HEK293 (cell line): Measurements from ENCODE around the gene PLXNA3.

Experiments
- BCL11B ChIP-seq: fragments of 450-650 bp; formaldehyde crosslinking; IDR thresholded peaks from 2 replicates; pipeline ENCODE4 v1.5.1; 2016; ENCODE audit warnings: low read depth, missing biosample characterization, missing genetic modification characterization
- KLF10 ChIP-seq: fragments of 450-650 bp; IDR thresholded peaks from 2 replicates; pipeline ENCODE4 v1.5.1; 2018; ENCODE audit warnings: missing biosample characterization, mild to moderate bottlenecking, missing genetic modification characterization
- KLF16 ChIP-seq: fragments of 450-650 bp; formaldehyde crosslinking; IDR thresholded peaks from 2 replicates; pipeline ENCODE4 v1.5.1; 2017; ENCODE audit warnings: missing biosample characterization, missing genetic modification characterization
- OVOL3 ChIP-seq: fragments of 450-650 bp; formaldehyde crosslinking; IDR thresholded peaks from 2 replicates; pipeline ENCODE4 v1.5.1; 2016; ENCODE audit warnings: missing biosample characterization, missing genetic modification characterization
- SP7 ChIP-seq: fragments of 450-650 bp; formaldehyde crosslinking; IDR thresholded peaks from 2 replicates; pipeline ENCODE4 v1.5.1; 2016; ENCODE audit warnings: missing biosample characterization, missing genetic modification characterization
- WT1 ChIP-seq: fragments of 450-650 bp; formaldehyde crosslinking; IDR thresholded peaks from 2 replicates; pipeline ENCODE4 v1.5.1; 2016; ENCODE audit warnings: missing biosample characterization, missing genetic modification characterization
- ZBTB17 ChIP-seq: fragments of 450-650 bp; formaldehyde crosslinking; IDR thresholded peaks from 2 replicates; pipeline ENCODE4 v1.5.1; 2016; ENCODE audit warnings: missing biosample characterization, missing genetic modification characterization
- ZIC2 ChIP-seq: fragments of 450-650 bp; formaldehyde crosslinking; IDR thresholded peaks from 2 replicates; pipeline ENCODE4 v1.5.1; 2016; ENCODE audit warnings: missing biosample characterization, missing genetic modification characterization
- ZNF174 ChIP-seq: fragments of 450-650 bp; formaldehyde crosslinking; IDR thresholded peaks from 2 replicates; pipeline ENCODE4 v1.5.0; 2017; ENCODE audit warnings: missing biosample characterization, mild to moderate bottlenecking, missing genetic modification characterization
- ZNF19 ChIP-seq: fragments of 450-650 bp; formaldehyde crosslinking; IDR thresholded peaks from 2 replicates; pipeline ENCODE4; 2016; ENCODE audit warnings: missing biosample characterization, missing genetic modification characterization, low read depth
- ZNF302 ChIP-seq: fragments of 450-650 bp; formaldehyde crosslinking; IDR thresholded peaks from 2 replicates; pipeline ENCODE4 v1.5.1; 2016; ENCODE audit warnings: missing biosample characterization, missing genetic modification characterization, low read depth
- ZNF335 ChIP-seq: fragments of 450-650 bp; formaldehyde crosslinking; conservative IDR thresholded peaks from 2 replicates; pipeline ENCODE4 v1.5.1; 2016; ENCODE audit warnings: missing biosample characterization, missing genetic modification characterization
- ZNF366 ChIP-seq: fragments of 450-650 bp; formaldehyde crosslinking; conservative IDR thresholded peaks from 2 replicates; pipeline ENCODE4 v1.5.1; 2016; ENCODE audit warnings: missing biosample characterization, missing genetic modification characterization
- ZNF423 ChIP-seq: fragments of 450-650 bp; formaldehyde crosslinking; IDR thresholded peaks from 2 replicates; pipeline ENCODE4 v1.5.1; 2016; ENCODE audit warnings: missing biosample characterization, missing genetic modification characterization
- ZNF501 ChIP-seq: fragments of 450-650 bp; formaldehyde crosslinking; IDR thresholded peaks from 2 replicates; pipeline ENCODE4 v1.5.1; 2016; ENCODE audit warnings: missing biosample characterization, missing genetic modification characterization
- ZNF514 ChIP-seq: fragments of 450-650 bp; formaldehyde crosslinking; IDR thresholded peaks from 2 replicates; pipeline ENCODE4 v1.5.1; 2016; ENCODE audit warnings: missing biosample characterization, missing genetic modification characterization
- ZNF530 ChIP-seq: fragments of 450-650 bp; formaldehyde crosslinking; IDR thresholded peaks from 2 replicates; pipeline ENCODE4 v1.5.1; 2016; ENCODE audit warnings: low read depth, missing biosample characterization, missing genetic modification characterization
- ZNF555 ChIP-seq: fragments of 450-650 bp; formaldehyde crosslinking; conservative IDR thresholded peaks from 2 replicates; pipeline ENCODE4 v1.5.1; 2017; ENCODE audit warnings: missing biosample characterization, mild to moderate bottlenecking, missing genetic modification characterization, inconsistent platforms
- ZNF560 ChIP-seq: fragments of 450-650 bp; formaldehyde crosslinking; IDR thresholded peaks from 2 replicates; pipeline ENCODE4 v1.5.1; 2017; ENCODE audit warnings: missing biosample characterization, missing genetic modification characterization, borderline replicate concordance
- ZNF600 ChIP-seq: fragments of 450-650 bp; formaldehyde crosslinking; IDR thresholded peaks from 2 replicates; pipeline ENCODE4 v1.5.1; 2016; ENCODE audit warnings: missing biosample characterization, missing genetic modification characterization
- ZNF843 ChIP-seq: fragments of 450-650 bp; formaldehyde crosslinking; IDR thresholded peaks from 2 replicates; pipeline ENCODE4 v1.5.1; 2016; ENCODE audit warnings: missing biosample characterization, missing genetic modification characterization
- TF ChIP-seq, protein P1 (sequence below): fragments of 450-650 bp; formaldehyde crosslinking; IDR thresholded peaks from 2 replicates; pipeline ENCODE4 v1.5.1; 2016; ENCODE audit warnings: missing biosample characterization, missing genetic modification characterization
- TF ChIP-seq, protein P2 (sequence below): fragments of 450-650 bp; formaldehyde crosslinking; IDR thresholded peaks from 2 replicates; pipeline ENCODE4 v1.5.1; 2016; ENCODE audit warnings: missing biosample characterization, missing genetic modification characterization
- TF ChIP-seq, protein P3 (sequence below): fragments of 450-650 bp; formaldehyde crosslinking; optimal IDR thresholded peaks from 2 replicates; pipeline ENCODE3; 2016; ENCODE audit warnings: missing biosample characterization, mild to moderate bottlenecking, missing genetic modification characterization
- TF ChIP-seq, protein P4 (sequence below): fragments of 450-650 bp; formaldehyde crosslinking; IDR thresholded peaks from 2 replicates; pipeline ENCODE4 v1.5.1; 2016; ENCODE audit warnings: missing biosample characterization, missing genetic modification characterization
- TF ChIP-seq, protein P5 (sequence below): fragments of 450-650 bp; formaldehyde crosslinking; IDR thresholded peaks from 2 replicates; pipeline ENCODE4 v1.5.1; 2016; ENCODE audit warnings: missing biosample characterization, missing genetic modification characterization
- TF ChIP-seq, protein P6 (sequence below): fragments of 450-650 bp; formaldehyde crosslinking; IDR thresholded peaks from 2 replicates; pipeline ENCODE4 v1.5.1; 2016; ENCODE audit warnings: missing biosample characterization, missing genetic modification characterization

Gene PLXNA3

DNA sequence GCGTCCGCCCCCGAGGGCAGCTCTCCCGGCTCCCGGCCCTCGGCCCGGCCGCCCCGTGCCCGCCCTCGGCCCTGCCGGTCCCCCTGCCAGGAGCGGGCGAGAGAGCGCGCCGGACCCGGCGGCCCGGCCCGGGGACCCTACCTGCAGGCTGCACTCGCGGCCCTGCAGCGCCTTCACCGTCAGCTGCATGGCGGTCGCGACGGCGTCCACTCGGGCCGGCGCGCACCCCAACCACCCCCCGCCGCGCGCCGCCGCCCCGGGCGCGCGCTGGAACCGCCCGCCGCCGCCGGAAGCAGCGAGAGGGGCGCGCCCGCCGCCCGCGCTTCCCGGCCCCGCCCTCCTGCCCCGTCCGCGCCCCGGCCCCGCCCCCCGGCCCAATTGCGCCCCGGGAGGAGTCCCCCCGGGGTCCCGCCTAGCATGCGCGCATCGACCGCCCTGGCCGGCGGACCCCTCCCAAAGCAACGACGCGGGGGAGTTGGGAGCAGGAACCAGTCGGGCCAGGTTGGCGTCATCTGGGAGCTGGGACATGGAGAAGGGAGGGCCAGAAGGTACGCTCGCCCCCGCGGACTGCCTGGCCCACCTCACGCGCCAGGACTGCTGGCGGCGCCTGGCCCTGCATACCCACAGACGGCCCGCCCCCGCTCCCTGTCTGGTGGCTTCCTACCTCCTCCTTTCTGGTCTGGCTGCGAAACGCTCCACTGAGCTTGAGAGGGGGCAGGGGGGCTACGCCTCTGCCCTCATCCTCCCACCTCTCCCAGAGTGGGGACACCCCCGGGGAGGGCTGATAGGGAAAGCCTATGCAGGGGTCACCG is 28.5 kb downstream of the PLXNA3 start, which contains the start of gene UBL4A (continued):
- TF ChIP-seq, protein P1, sequence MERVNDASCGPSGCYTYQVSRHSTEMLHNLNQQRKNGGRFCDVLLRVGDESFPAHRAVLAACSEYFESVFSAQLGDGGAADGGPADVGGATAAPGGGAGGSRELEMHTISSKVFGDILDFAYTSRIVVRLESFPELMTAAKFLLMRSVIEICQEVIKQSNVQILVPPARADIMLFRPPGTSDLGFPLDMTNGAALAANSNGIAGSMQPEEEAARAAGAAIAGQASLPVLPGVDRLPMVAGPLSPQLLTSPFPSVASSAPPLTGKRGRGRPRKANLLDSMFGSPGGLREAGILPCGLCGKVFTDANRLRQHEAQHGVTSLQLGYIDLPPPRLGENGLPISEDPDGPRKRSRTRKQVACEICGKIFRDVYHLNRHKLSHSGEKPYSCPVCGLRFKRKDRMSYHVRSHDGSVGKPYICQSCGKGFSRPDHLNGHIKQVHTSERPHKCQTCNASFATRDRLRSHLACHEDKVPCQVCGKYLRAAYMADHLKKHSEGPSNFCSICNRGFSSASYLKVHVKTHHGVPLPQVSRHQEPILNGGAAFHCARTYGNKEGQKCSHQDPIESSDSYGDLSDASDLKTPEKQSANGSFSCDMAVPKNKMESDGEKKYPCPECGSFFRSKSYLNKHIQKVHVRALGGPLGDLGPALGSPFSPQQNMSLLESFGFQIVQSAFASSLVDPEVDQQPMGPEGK = peak; percentile 88
- TF ChIP-seq OVOL3 = no peak
- TF ChIP-seq ZNF843 = no peak
- TF ChIP-seq KLF16 (tag by site-specific recombination) = peak; percentile 60; the same call in 1 of the 2 replicates
- TF ChIP-seq ZNF555 = no peak
- TF ChIP-seq SP7 (tag by site-specific recombination) = peak; percentile 71
- TF ChIP-seq ZNF174 (tag by site-specific recombination) = no peak
- TF ChIP-seq, protein P2, sequence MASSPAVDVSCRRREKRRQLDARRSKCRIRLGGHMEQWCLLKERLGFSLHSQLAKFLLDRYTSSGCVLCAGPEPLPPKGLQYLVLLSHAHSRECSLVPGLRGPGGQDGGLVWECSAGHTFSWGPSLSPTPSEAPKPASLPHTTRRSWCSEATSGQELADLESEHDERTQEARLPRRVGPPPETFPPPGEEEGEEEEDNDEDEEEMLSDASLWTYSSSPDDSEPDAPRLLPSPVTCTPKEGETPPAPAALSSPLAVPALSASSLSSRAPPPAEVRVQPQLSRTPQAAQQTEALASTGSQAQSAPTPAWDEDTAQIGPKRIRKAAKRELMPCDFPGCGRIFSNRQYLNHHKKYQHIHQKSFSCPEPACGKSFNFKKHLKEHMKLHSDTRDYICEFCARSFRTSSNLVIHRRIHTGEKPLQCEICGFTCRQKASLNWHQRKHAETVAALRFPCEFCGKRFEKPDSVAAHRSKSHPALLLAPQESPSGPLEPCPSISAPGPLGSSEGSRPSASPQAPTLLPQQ (tag by site-specific recombination) = peak; percentile 51; the same call in 1 of the 2 replicates
- TF ChIP-seq ZNF19 = no peak
- TF ChIP-seq ZNF530 (tag by site-specific recombination) = no peak
- TF ChIP-seq ZNF423 (tag by site-specific recombination) = peak; percentile 45; the same call in 1 of the 2 replicates
- TF ChIP-seq, protein P3, sequence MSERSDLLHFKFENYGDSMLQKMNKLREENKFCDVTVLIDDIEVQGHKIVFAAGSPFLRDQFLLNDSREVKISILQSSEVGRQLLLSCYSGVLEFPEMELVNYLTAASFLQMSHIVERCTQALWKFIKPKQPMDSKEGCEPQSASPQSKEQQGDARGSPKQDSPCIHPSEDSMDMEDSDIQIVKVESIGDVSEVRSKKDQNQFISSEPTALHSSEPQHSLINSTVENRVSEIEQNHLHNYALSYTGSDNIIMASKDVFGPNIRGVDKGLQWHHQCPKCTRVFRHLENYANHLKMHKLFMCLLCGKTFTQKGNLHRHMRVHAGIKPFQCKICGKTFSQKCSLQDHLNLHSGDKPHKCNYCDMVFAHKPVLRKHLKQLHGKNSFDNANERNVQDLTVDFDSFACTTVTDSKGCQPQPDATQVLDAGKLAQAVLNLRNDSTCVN (tag by site-specific recombination) = peak; percentile 71
- TF ChIP-seq ZNF600 = peak; percentile 40; the same call in 1 of the 2 replicates
- 0 out of 2 replicates have a peak, but pooled peaks have one; percentile 29 for TF ChIP-seq ZNF501 (tag by site-specific recombination)
- peak; percentile 71 for TF ChIP-seq ZIC2 (tag by site-specific recombination)
- TF ChIP-seq ZBTB17 = peak; percentile 54; the same call in 1 of the 2 replicates
- TF ChIP-seq, protein P4, sequence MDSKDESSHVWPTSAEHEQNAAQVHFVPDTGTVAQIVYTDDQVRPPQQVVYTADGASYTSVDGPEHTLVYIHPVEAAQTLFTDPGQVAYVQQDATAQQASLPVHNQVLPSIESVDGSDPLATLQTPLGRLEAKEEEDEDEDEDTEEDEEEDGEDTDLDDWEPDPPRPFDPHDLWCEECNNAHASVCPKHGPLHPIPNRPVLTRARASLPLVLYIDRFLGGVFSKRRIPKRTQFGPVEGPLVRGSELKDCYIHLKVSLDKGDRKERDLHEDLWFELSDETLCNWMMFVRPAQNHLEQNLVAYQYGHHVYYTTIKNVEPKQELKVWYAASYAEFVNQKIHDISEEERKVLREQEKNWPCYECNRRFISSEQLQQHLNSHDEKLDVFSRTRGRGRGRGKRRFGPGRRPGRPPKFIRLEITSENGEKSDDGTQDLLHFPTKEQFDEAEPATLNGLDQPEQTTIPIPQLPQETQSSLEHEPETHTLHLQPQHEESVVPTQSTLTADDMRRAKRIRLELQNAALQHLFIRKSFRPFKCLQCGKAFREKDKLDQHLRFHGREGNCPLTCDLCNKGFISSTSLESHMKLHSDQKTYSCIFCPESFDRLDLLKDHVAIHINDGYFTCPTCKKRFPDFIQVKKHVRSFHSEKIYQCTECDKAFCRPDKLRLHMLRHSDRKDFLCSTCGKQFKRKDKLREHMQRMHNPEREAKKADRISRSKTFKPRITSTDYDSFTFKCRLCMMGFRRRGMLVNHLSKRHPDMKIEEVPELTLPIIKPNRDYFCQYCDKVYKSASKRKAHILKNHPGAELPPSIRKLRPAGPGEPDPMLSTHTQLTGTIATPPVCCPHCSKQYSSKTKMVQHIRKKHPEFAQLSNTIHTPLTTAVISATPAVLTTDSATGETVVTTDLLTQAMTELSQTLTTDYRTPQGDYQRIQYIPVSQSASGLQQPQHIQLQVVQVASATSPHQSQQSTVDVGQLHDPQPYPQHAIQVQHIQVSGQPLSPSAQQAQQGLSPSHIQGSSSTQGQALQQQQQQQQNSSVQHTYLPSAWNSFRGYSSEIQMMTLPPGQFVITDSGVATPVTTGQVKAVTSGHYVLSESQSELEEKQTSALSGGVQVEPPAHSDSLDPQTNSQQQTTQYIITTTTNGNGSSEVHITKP (tag by site-specific recombination) = peak; percentile 96
- TF ChIP-seq, protein P5, sequence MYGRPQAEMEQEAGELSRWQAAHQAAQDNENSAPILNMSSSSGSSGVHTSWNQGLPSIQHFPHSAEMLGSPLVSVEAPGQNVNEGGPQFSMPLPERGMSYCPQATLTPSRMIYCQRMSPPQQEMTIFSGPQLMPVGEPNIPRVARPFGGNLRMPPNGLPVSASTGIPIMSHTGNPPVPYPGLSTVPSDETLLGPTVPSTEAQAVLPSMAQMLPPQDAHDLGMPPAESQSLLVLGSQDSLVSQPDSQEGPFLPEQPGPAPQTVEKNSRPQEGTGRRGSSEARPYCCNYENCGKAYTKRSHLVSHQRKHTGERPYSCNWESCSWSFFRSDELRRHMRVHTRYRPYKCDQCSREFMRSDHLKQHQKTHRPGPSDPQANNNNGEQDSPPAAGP (tag by site-specific recombination) = peak; percentile 83
- no peak for TF ChIP-seq ZNF560 (tag by site-specific recombination)
- TF ChIP-seq BCL11B (tag by site-specific recombination) = peak; percentile 31; the same call in 1 of the 2 replicates
- no peak for TF ChIP-seq ZNF302 (tag by site-specific recombination)
- peak; percentile 67; the same call in 1 of the 2 replicates for TF ChIP-seq WT1 (tag by site-specific recombination)
- no peak for TF ChIP-seq ZNF366
- TF ChIP-seq ZNF514 = no peak
- TF ChIP-seq, protein P6, sequence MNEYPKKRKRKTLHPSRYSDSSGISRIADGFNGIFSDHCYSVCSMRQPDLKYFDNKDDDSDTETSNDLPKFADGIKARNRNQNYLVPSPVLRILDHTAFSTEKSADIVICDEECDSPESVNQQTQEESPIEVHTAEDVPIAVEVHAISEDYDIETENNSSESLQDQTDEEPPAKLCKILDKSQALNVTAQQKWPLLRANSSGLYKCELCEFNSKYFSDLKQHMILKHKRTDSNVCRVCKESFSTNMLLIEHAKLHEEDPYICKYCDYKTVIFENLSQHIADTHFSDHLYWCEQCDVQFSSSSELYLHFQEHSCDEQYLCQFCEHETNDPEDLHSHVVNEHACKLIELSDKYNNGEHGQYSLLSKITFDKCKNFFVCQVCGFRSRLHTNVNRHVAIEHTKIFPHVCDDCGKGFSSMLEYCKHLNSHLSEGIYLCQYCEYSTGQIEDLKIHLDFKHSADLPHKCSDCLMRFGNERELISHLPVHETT (tag by site-specific recombination) = no peak
- peak; percentile 68 for TF ChIP-seq ZNF335 (tag by site-specific recombination)
- TF ChIP-seq KLF10 (tag by site-specific recombination) = peak; percentile 73
